Measurements from ENCODE around the gene DOCK1.
"Not testable (repeated sequence)": the region's sequence is repeated elsewhere in the genome, so short reads cannot be mapped to it uniquely, and the experiment has no call there.

DOCK1 gene

GRCh38 chr10:126904818-126905701, at the start of gene DOCK1:
Gene DOCK1 (plus strand): TSS chr10:126905428. CDS start chr10:126905518, 90 bp downstream.
- peak; percentile 89 for DNase-seq (ENCODE audit: low spot score)

GRCh38 chr10:126857178-126857806, 47.9 kb upstream of the DOCK1 start:
- no peak for DNase-seq (ENCODE audit: low spot score)

GRCh38 chr10:126867567-126868365, 37.5 kb upstream of the DOCK1 start:
- peak; percentile 88 for DNase-seq (ENCODE audit: low spot score)

GRCh38 chr10:126868371-126868770, 36.9 kb upstream of the DOCK1 start:
- DNase-seq (ENCODE audit: low spot score): no peak

- no peak for DNase-seq (ENCODE audit: low spot score)
Observed at GRCh38 chr10:126872135-126872534, 33.1 kb upstream of the DOCK1 start.

- peak; percentile 26 for DNase-seq (ENCODE audit: low spot score)
Observed at GRCh38 chr10:126872768-126873167, 32.5 kb upstream of the DOCK1 start.

- DNase-seq (ENCODE audit: low spot score): peak; percentile 11
Observed at GRCh38 chr10:126876456-126876855, 28.8 kb upstream of the DOCK1 start.

GRCh38 chr10:126877390-126877789, 27.8 kb upstream of the DOCK1 start:
- no peak for DNase-seq (ENCODE audit: low spot score)

- DNase-seq (ENCODE audit: low spot score): no peak
Observed at GRCh38 chr10:126878594-126878993, 26.6 kb upstream of the DOCK1 start.

- DNase-seq (ENCODE audit: low spot score): peak; percentile 24
Observed at GRCh38 chr10:126880926-126881325, 24.3 kb upstream of the DOCK1 start.

GRCh38 chr10:126882055-126882454, 23.2 kb upstream of the DOCK1 start:
- not testable (repeated sequence) for DNase-seq (ENCODE audit: low spot score)

GRCh38 chr10:126888436-126888835, 16.8 kb upstream of the DOCK1 start:
- not testable (repeated sequence) for DNase-seq (ENCODE audit: low spot score)

GRCh38 chr10:126889421-126889820, 15.8 kb upstream of the DOCK1 start:
- no peak for DNase-seq (ENCODE audit: low spot score)

GRCh38 chr10:126890797-126891196, 14.4 kb upstream of the DOCK1 start:
- not testable (repeated sequence) for DNase-seq (ENCODE audit: low spot score)

- DNase-seq (ENCODE audit: low spot score): no peak
Observed at GRCh38 chr10:126892226-126893175, 12.7 kb upstream of the DOCK1 start.

- no peak for DNase-seq (ENCODE audit: low spot score)
Observed at GRCh38 chr10:126893206-126893605, 12.0 kb upstream of the DOCK1 start.

- no peak for DNase-seq (ENCODE audit: low spot score)
Observed at GRCh38 chr10:126893841-126894240, 11.4 kb upstream of the DOCK1 start.

GRCh38 chr10:126895214-126895781, 9.9 kb upstream of the DOCK1 start:
- no peak for DNase-seq (ENCODE audit: low spot score)

- no peak for DNase-seq (ENCODE audit: low spot score)
Observed at GRCh38 chr10:126898460-126898859, 6.8 kb upstream of the DOCK1 start.

GRCh38 chr10:126899529-126899928, 5.7 kb upstream of the DOCK1 start:
- DNase-seq (ENCODE audit: low spot score): not testable (repeated sequence)

GRCh38 chr10:126902157-126902556, 3.1 kb upstream of the DOCK1 start:
- peak; percentile 94 for DNase-seq (ENCODE audit: low spot score)
